Measurements from ENCODE around the gene FAM83G.
"Not testable (repeated sequence)": the region's sequence is repeated elsewhere in the genome, so short reads cannot be mapped to it uniquely, and the experiment has no call there.

Gene FAM83G

DNA sequence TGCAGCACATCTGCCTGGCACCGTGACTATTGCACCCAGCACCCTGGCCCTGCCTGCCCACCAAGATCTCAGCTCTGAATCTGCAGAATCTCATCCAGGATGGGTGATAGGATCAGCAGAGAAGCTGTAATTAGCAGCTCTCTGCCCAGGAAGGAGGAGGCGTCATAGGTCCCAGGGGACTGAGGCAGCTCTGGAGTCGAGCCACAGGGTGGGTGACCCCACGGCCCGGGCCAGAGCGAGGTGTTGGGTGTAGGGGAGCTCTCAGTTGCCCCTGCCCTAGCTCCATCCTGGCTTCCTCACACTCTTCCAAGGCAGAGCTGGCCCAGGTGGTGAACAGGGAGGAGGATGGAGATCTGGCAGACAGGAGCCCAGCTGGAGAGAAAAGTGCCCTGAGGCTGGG, 18.2 kb upstream of the FAM83G start:
- no peak for DNase-seq (ENCODE audit: low read depth)

DNA sequence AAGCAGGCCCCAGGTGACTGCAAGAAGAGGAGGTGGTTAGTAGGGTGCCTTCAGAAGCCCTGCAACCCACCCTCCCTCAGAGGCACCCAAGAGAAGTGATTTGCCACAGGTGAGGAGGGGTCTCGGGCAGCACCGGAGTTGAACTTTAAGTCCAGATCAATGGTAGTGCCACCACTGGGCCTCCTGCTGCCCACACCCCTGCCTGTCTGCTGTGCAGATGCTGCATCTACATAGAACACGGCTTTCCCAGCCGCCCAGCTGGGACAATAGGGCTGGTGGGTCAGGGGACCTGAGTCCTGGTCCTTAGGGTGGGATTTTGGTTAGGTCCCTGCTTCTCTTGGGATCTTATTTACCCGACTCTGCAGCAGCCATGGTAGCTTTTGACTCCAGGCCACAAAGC, 17.6 kb upstream of the FAM83G start:
- DNase-seq (ENCODE audit: low read depth), result no peak

DNA sequence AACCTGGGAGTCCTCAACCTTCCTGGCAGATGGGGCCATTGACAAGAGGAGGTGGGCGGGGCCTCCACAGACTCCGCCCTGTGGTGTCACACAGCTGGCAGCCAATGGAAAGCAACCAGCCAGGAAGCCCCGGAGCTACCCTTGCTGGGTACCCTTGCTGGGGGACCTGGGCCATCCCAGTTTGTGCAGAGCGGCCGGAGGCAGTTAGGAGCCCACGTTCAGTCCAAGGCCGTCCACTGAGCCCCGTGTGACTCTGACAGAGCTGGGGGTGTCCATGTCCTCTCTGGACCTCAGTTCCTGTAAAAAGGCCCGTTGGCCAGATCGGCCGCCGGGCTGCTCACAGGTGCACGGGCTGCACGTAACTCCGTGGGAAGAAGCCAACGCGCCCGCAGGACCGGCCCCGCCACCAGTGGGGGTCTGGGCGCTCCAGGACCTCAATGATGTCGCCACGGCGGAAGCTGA, 17.1 kb upstream of the FAM83G start:
- DNase-seq (ENCODE audit: low read depth), result no peak

DNA sequence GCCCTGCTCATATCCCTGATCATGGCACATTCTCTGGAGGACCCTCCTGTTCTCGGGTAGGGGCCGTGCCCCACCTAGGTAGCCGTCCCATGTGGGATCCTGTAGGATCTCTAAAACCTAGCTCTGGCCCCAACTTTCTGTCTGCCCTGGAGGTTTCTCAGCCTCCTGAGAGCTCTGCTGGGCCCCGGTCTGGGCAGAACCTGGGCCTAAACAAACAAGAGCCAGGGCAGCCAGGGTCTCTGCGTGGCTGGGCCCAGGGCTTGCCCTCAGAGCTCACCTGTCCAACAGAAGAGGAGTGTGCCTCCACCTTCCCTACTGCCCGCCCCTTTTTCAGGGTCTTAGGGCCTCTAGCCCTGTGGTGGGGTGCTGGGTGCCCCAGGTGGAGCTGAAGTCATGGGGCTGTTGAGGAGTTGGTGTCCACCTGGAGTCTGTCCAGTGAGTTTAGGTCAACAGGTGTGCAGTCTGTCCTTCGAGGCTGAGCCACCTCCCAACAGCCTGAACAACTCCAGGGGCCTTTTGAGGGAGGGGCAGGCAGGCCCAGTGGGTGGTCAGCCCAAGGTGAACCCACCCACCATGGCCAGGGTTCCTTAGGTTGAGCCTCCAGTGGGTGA, 16.6 kb upstream of the FAM83G start:
- DNase-seq (ENCODE audit: low read depth), result not testable (repeated sequence)

DNA sequence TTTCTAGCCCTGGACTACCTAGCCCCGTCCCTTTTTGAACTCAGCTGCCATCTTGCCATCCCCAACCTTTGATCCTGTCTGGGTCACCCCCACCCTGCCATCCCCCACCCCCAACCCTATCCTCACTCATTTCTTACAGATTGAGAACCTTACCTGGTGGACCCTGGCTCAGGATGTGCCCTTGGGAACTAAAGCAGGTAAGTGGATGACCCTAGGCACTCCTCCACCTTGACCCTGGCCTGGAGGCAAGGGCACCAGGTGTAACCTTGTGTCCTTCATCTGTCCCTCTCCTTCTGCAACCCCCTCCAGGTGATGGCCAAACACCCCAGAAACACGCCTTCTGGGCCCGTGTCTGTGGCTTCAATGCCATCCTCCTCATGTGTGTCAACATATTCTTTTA, 15.5 kb upstream of the FAM83G start:
- DNase-seq (ENCODE audit: low read depth), result no peak

DNA sequence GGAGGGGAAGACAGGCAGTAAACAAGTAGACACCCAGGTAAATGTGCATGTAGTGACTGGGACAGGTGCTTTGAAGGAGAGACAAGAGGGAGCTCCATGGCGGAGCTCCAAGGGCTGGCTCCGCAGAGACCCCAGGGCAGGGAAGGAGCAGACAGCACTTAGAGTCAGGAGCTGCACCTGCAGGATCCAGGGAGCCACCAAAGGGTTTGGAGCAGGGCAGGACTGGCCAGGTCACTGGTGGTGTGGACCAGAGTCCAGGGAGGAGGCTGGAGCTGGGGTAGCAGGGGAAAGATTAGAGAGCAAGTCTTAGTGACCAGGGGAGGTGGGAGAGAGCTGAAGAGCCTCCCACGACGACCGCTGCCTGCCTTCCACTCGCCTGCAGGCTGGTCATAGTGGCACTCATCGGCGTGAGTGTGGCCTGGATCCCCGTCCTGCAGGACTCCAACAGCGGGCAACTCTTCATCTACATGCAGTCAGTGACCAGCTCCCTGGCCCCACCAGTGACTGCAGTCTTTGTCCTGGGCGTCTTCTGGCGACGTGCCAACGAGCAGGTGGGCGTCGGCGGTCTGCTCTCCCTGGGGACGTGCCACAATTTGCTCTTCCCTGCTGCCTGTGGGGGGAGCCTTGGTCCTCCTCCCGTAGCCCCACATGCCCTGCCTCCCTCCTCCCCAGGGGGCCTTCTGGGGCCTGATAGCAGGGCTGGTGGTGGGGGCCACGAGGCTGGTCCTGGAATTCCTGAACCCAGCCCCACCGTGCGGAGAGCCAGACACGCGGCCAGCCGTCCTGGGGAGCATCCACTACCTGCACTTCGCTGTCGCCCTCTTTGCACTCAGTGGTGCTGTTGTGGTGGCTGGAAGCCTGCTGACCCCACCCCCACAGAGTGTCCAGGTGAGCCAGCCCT, 14.7 kb upstream of the FAM83G start:
- no peak for DNase-seq (ENCODE audit: low read depth)

DNA sequence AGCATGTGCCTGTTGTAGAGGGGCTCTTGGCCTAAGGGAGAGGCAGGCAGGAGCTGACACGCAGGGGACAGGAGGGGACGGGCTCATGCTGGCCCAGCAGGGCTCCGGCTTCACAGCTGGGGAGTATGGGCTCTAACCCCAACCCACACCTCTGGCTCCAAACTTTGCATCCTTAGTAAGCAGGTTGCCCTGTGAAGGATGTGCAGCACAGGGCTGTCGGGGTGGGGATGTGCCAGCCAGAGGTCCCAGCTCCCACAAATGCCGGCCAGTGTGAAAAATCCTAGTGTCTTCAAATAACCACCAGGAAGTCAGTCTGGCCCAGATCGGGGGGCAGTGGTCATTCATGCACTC, 14.0 kb upstream of the FAM83G start:
- no peak for DNase-seq (ENCODE audit: low read depth)

DNA sequence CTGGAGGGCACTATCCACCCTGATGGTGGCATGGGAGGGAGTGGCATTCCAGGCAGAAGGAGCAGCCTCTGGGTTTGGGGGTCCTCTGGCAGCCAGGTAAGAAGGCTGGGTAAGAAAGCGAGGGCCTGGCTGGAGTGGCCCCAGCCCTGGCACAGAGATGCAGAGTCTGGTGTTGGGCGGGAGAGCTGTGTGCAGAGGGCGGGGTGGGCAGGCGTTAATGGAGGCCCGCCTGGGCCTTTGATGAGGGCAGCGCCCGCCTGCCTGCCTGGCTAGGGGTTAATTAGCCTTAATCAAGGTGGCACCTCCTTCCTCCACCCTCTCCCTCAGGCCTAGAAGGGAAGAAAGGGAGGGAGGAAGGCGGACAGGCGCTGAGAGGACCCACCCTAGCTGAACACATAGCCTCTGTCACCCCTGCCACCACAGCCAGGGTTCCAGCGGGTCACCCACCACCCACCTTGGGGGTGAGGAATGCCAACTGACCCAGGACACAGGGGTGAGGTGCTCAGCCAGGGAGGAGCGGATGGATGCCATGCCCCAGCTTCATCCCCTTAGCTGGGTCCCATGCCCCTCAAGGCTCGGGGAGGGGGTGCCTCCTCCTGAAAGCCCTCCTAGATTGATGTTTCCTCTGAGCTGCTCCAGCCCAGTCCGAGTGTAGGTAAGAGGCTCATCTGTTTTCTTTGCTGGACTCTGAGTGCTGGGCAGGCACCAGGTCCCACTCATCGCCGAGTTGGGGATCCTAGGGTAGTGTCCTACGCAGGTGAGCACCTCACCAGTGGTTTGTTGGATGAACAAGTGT, 13.4 kb upstream of the FAM83G start:
- DNase-seq (ENCODE audit: low read depth), result no peak

DNA sequence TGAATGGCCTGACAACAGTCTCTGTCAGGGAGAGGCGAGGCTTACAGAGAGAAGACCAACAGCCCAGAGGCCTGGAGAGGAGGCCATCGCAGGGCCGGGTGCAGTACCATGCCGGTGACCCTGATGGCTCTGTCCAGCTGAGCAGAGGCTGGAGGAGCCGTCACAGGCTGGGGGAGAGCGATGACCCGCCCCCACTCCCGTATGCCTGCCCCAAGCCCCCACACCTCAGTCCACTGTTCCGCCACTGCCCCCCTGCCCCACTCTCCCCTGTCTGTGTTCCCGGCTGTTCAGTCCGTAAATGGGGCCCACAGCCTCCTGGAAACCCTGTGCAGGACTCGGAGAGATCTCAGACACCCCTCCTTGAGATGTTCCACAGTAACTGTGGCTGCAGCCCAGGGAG, 12.8 kb upstream of the FAM83G start:
- no peak for DNase-seq (ENCODE audit: low read depth)

DNA sequence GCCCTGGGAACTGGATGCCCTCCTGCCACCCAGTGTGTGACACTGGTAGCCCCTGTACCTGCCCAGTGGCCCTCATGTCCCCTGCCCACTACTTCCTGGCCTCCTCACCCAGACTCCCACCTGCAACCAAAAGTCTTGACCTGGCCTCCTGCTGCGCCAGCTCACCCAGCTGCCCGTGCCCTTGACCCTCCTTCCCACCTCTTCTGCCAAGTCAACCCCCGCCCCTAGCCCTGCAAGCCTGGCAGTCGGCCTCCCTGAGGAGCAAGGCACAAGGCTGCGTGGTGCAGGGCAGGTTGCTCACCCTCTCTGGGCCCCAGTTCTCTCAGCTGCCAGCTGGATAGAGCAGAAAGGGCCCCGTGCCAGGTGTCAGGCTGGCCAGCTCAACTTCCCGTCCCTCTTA, 12.3 kb upstream of the FAM83G start:
- no peak for DNase-seq (ENCODE audit: low read depth)

DNA sequence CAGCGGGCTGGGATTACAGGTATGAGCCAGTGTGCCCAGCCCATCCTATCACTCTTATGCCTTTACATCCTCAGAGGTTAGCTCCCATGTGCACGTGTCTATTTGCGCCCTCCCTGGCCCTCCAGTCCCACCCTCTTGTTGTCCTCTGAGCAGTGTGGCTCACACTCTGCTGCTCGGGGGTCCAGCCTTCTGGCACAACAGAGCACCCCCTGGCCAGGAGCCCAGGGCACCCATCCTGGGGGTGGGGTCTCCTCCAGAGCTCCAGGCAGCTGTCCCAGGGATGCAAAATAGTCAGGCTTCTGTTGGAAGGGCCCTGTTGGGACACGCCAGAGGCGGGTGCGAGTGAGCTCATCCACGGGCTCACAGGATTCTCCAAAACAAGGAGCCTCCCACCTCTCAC, 11.7 kb upstream of the FAM83G start:
- DNase-seq (ENCODE audit: low read depth), result no peak

DNA sequence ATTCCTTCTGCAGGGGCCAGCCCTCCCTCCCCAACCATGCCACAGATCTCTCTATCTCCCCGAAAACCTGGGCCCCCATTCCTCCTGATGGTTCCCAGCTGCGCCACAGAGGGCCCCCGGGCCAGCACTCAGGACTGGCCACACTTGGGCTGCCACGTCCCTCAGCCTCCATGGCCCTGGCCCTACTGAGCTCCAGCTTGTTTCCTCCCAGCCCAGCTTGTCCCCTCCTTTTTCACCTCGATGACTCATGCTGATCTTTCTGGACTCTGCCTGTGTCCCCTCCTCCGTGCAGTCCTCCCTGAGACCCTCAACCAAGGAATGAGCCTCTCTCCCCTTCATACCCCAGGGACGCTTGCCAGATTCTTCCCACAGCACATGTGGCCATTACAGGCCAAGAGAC, 10.9 kb upstream of the FAM83G start:
- DNase-seq (ENCODE audit: low read depth), result no peak

DNA sequence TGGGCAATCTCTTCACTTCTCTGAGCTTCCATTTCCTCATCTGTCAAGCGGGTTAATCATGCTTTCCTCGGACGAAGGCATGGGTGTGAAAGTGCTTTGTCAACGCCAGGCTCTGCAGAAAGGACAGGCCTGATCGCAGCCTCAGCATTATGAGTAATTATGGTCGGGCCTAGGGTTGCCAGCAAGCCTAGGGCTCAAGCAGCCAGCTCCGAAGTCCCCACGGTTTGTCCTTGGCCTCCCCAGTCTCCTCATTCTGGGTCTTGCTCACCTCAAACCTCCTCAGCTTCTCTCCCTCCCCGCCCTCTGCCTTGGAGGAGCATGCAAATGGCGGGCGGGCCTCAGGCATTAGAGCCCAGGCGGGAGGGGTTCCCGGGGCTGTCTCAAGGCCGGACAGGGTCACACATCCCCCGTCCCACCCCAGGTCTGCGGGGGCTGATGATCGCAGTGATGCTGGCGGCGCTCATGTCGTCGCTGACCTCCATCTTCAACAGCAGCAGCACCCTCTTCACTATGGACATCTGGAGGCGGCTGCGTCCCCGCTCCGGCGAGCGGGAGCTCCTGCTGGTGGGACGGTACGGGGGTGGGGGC, 10.2 kb upstream of the FAM83G start:
- no peak for DNase-seq (ENCODE audit: low read depth)

DNA sequence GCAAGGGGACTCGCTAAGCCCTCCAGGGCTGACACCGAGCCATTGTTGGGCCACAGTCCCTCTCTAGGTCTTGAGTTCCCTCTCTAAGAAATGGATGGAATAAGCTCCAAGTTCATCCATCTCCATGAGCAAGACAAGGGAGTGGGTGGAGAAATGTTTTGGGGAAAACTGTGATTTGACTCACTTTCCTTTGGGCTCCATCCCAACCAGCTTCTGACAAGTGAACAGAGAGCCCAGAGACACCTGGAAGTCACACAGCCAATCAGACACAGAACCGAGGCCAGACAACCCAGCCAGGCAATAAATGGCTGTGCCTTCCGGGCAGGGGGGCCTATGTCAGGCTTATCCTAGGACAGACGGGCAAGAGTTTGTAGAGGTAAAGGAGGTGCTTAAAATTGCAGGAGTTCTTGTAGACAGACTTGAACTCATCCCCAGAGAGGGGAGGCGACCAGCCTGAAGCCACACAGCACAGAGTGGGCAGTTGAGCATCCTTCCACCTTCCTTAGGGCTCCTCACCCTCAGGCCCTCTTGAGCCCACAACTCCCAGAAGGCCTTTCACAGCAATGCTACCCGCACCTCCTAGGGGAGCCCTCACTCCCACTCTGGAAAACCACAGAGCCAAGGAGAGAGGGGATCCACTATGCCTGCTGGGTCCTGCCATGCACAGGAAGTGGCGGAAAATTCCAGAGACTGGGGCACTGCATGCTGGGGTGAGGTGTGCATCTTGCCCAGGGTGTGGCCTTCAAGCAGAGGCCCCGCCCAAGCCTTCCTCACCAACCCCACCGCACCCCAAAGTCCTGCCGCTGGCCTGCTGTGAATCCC, 9.5 kb upstream of the FAM83G start:
- no peak for DNase-seq (ENCODE audit: low read depth)

DNA sequence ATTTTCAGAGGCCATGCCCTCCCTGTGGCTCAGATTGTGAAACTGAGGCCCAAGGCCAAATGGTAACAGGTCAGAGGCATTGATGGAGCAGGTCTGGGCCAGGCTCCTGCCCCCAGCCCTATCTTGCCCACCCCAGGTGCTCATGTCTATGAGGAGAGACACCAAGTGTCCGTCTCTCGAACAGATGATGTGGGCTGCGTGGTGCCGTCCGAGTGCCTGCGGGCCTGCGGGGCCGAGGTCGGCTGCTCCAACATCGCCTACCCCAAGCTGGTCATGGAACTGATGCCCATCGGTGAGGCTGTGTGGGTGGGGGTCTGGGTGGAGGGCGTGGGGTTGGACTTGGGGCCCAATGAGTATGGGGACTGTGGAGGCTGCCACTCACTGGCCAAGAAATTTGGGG, 8.7 kb upstream of the FAM83G start:
- DNase-seq (ENCODE audit: low read depth), result no peak

DNA sequence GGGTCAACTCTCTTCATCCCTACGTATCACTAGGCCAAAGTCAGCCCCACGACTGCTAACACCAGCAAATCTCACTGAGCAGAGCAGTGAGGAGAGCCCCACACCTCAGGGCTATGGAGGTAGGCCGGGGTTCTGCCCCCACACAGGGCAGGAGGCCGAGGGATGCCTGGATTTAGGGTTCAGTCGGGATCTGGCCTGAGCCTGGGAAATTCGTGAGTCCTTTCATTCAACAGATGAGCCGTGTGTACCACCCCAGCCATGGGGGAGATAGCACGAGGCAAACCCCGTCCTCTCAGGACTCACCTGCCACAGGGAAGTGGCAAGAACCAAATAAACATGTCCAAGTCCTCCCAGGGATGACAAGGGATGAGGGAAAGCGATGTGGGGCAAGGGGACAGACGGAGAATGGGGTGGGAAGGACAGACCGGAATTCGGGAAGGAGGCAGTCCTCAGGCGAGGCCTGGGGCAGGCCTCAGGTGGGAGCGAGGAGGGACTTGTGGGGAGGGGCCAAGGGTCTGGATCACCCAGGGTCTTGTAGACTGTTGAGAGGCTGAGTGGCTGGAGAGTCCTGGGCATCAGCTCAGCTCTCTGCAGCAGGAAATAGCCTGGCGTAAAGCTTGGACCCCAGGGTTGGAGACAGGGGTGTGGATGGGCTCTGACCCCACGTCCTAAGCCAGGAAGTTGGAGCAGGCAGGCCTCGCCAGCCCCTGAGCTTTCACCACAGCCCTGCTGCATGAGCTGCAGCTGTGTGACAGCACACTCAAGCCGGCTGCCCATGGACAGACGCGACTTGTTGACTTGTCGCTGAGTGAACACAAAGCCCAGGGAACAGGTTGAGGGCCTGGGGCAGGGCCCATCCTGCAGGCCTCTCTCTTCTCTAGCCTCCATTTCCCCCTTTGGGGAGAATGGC, 7.9 kb upstream of the FAM83G start:
- no peak for DNase-seq (ENCODE audit: low read depth)

DNA sequence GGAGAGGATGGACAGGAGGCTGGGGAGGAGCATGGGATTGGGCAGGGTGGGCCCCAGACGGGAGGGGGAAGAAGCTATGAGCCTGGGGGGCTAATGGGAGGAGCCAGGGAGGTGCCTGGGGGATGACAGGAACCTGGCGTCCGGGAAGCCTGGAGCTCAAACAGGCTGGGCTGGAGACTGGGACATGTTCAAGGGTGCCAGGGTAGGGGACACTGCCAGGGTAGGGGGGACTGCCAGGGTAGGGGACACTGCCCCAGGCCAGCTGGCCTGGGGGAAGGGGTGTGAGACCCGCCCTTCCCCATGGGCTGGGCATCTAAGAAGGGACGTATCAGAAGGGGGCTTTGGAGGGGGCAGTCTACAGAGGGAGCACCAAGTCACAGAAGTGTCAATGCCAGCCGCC, 7.0 kb upstream of the FAM83G start:
- no peak for DNase-seq (ENCODE audit: low read depth)

DNA sequence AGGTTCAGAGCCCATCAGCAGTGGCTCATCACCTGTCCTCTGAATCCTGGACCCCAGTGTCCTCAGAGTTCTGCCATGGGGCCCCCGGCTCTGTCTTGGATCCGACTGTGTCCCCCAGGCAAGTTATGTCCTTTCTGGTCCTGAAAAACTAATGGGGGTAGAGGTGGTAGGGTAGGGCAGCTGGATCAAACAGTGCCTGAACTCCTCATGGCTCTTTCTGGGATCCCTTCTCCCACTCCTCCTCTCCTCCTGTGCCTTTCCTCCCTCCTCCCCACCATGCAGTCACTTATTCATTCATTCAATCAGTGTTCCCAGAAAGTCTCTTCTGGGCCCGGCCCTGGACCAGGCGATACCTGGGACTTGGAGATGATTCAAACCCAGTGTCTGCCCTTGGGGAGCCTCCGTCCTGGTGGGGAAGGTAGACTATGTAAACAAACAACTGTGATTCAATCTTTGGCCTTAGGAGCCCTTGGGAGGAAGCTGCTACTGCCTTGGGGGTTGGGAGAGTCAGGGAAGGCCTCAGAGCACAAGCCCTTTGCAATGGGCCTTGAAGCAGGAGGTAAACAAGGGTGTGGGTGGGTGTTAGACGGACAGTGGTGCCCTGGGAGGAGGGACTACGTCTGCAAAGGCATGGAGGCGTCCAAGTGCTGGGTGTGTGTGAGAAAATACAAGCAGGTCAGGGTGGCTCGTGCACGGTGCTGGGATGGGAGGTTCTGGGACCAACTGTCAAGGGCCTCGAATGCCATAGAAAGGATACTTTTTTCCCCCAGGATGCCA, 6.4 kb upstream of the FAM83G start:
- no peak for DNase-seq (ENCODE audit: low read depth)

DNA sequence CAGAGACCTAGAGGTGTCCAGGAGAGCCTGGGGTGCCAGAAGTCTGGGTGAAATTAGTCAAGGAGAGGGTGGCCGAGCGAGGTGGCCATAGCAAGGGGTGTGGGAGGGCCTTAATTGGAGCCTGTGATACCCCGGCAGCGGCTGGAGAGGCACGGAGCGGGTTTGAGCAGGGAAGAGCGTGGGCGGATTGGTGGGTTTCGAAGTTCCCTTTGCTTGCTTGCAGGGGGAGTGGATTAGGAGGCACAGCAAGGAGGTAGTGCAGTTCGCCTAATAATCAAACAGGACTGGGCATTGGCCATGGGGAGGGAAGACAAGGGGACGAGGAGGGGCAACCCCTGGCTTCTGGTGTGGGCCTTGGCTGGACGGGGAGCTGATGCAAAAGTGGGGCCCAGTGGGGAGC, 5.4 kb upstream of the FAM83G start:
- no peak for DNase-seq (ENCODE audit: low read depth)

DNA sequence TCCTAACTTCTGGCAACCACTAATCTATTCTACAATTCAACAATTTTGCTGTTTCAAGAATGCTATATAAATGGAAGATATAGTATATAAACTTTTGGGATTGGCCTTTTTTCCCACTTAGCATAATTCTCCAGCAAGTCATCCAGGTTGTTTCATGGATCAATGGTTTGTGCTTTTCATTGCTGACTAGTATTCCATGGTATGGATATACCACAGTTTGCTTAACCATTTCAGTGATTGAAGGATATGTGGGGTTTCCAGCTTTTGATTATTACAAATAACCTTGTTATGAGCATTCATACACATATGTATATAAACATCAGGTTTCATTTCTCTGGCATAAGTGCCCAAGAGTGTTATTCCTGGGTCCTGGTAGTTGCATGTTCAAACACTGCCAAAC, 2.1 kb upstream of the FAM83G start:
- DNase-seq (ENCODE audit: low read depth), result no peak

Measured in HS-27A (cell line).